Esophagus mucosa (tissue), 1 donor: ENCODE results near the gene GRIN3B. TPM values are rescaled to one million over a fixed set of nuclear protein-coding genes. Genes with fewer than 3 reads are reported as not detected.

Experiments used
- ATAC-seq: fragments of 200-7000 bp; cut with Tn5 transposase; one replicate; pipeline ENCODE4 v1.9.1; 2020
- total RNA-seq: library from RNA; stranded (reverse); gene quantifications from one replicate; pipeline ENCODE4 v1.2.4, GENCODE V29; 2023
- donor health status: DM: yes; HTN: yes; CAD: no.

Gene GRIN3B
- total RNA-seq, 1 donor from 2014 or later, result not detected

- ATAC-seq, result no peak
Measured at GRCh38 chr19:966485-967088, 33.6 kb upstream of the GRIN3B start.

GRCh38 chr19:970695-971094 is 29.5 kb upstream of the GRIN3B start:
- no peak for ATAC-seq

GRCh38 chr19:971795-972194 is 28.4 kb upstream of the GRIN3B start:
- ATAC-seq, result no peak

GRCh38 chr19:972281-972680 is 27.9 kb upstream of the GRIN3B start:
- no peak for ATAC-seq

- ATAC-seq, result no peak
Measured at GRCh38 chr19:973726-974563, 26.3 kb upstream of the GRIN3B start.

- peak; percentile 18 for ATAC-seq
Measured at GRCh38 chr19:974564-975257, 25.5 kb upstream of the GRIN3B start.

GRCh38 chr19:976476-976875 is 23.7 kb upstream of the GRIN3B start:
- ATAC-seq, result no peak

GRCh38 chr19:977058-977464 is 23.2 kb upstream of the GRIN3B start:
- ATAC-seq, result peak; percentile 8

GRCh38 chr19:979318-979741 is 20.9 kb upstream of the GRIN3B start:
- ATAC-seq, result no peak

GRCh38 chr19:980133-980998 is 19.9 kb upstream of the GRIN3B start:
- ATAC-seq, result no peak

- ATAC-seq, result peak; percentile 70
Measured at GRCh38 chr19:982567-983170, 17.6 kb upstream of the GRIN3B start.

- ATAC-seq, result peak; percentile 86
Measured at GRCh38 chr19:984165-984967, 15.9 kb upstream of the GRIN3B start, which contains the start of gene WDR18. Gene WDR18 (plus strand): TSS chr19:984345. CDS start chr19:984354, 9 bp downstream.

GRCh38 chr19:986083-986482 is 14.1 kb upstream of the GRIN3B start:
- no peak for ATAC-seq

GRCh38 chr19:988081-988480 is 12.1 kb upstream of the GRIN3B start:
- no peak for ATAC-seq

- ATAC-seq, result no peak
Measured at GRCh38 chr19:988510-988909, 11.7 kb upstream of the GRIN3B start.

- ATAC-seq, result no peak
Measured at GRCh38 chr19:989381-990081, 10.7 kb upstream of the GRIN3B start.

GRCh38 chr19:990119-990571 is 10.1 kb upstream of the GRIN3B start:
- no peak for ATAC-seq

- no peak for ATAC-seq
Measured at GRCh38 chr19:990746-991145, 9.5 kb upstream of the GRIN3B start.

GRCh38 chr19:991174-991931 is 8.9 kb upstream of the GRIN3B start:
- ATAC-seq, result peak; percentile 58
